GM21723 (cell line): Measurements from ENCODE around the gene FAM161A.

Experiments used
- ATAC-seq: cut with Tn5 transposase; IDR thresholded peaks from one replicate; pipeline ENCODE4 v1.9.1; 2021; ENCODE audit warnings: mild to moderate bottlenecking, moderate library complexity; ENCODE audit not compliant: unreplicated experiment

The FAM161A gene

GRCh38 chr2:61787941-61788563, 65.8 kb downstream of the FAM161A start:
- ATAC-seq = no peak

GRCh38 chr2:61786876-61787275, 67.0 kb downstream of the FAM161A start:
- no peak for ATAC-seq

- ATAC-seq = no peak
These were observed 68.3 kb downstream of the FAM161A start for GRCh38 chr2:61785583-61785982.

- no peak for ATAC-seq
These were observed 69.2 kb downstream of the FAM161A start for GRCh38 chr2:61784643-61785042.

GRCh38 chr2:61775956-61776570, 77.8 kb downstream of the FAM161A start:
- peak; percentile 90 for ATAC-seq
